MM.1S (cell line): ENCODE results near the gene STK32A.

ENCODE experiments used
- CTCF ChIP-seq: fragments of 300-600 bp; sonication (generic); IDR thresholded peaks from 2 replicates; pipeline ENCODE4 v1.5.1; 2016; ENCODE audit warnings: antibody characterized with exemption, low read length, mixed read lengths
- EZH2 ChIP-seq: fragments of 300-600 bp; sonication (generic); optimal IDR thresholded peaks from 2 replicates; pipeline ENCODE3; 2017; ENCODE audit warnings: low read depth, mild to moderate bottlenecking, antibody characterized with exemption, low read length, mixed read lengths

- no peak for TF ChIP-seq EZH2
- no peak for TF ChIP-seq CTCF
Measured at GRCh38 chr5:147404706-147405105, 169.9 kb downstream of the STK32A start.
